ENCODE results near the gene CD81. TPM values are rescaled to one million over a fixed set of nuclear protein-coding genes. Genes with fewer than 3 reads are reported as not detected.
"Not testable (repeated sequence)": the region's sequence is repeated elsewhere in the genome, so short reads cannot be mapped to it uniquely, and the experiment has no call there.

Gene CD81
- total RNA-seq, 4 donors from 2014 or later, result 156 to 406 (median 255) TPM

DNA sequence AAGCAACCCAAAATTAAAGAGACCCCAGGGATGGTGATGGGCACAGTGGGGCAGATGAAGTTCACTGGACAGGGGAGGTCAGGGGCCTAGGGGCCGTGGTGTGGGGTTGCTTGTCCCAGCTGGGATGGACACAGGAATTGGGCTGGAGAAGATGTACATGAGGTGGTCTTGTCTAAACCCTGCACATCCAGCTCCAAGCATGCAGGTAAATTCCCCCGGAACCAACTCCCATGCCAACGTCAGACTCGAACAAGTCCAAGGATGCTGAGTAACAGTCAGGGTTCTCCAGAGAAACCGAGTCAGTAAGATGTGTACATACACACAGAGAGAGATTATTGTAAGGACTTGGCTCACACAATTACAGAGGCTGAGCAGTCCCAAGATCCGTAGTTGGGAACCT is 46.4 kb upstream of the CD81 start:
- no peak overlapping the region for H3K4me3 ChIP-seq
- no peaks in the 10 kb centered on the region for H3K9me3 ChIP-seq
- H3K27me3 ChIP-seq, result no peaks in the 10 kb centered on the region
- 85% methylated on average over 6 of the region's 6 CpGs; no CpG with 5 or more reads in 1 of the 2 donors for WGBS, 2 donors (ENCODE audit: low coverage in 1 of 2)
- intact Hi-C loops (cut with DNase I; ENCODE audit: low total_unique reads), result no loop called here
- H3K36me3 ChIP-seq, result no peaks in the 10 kb centered on the region
- in situ Hi-C loops (cut with MboI; ENCODE audit: low pct_ligation_motif_present in 1 of 4, low pct_unique_long_range_greater_than_20kb in 1 of 4, low sequenced_read_pairs in 3 of 4), result no loop called here
- H3K27ac ChIP-seq, result no peak overlapping the region
- no peaks in the 10 kb centered on the region for H3K4me1 ChIP-seq
- no peak for DNase-seq
- TF ChIP-seq POLR2A (IDR thresholded peaks at IDR 0.05), result no peak
- no peak for TF ChIP-seq EP300 (IDR thresholded peaks at IDR 0.05; ENCODE audit: low read depth)
- no peak for TF ChIP-seq POLR2AphosphoS5 (IDR thresholded peaks at IDR 0.05)
- TF ChIP-seq, protein P1, sequence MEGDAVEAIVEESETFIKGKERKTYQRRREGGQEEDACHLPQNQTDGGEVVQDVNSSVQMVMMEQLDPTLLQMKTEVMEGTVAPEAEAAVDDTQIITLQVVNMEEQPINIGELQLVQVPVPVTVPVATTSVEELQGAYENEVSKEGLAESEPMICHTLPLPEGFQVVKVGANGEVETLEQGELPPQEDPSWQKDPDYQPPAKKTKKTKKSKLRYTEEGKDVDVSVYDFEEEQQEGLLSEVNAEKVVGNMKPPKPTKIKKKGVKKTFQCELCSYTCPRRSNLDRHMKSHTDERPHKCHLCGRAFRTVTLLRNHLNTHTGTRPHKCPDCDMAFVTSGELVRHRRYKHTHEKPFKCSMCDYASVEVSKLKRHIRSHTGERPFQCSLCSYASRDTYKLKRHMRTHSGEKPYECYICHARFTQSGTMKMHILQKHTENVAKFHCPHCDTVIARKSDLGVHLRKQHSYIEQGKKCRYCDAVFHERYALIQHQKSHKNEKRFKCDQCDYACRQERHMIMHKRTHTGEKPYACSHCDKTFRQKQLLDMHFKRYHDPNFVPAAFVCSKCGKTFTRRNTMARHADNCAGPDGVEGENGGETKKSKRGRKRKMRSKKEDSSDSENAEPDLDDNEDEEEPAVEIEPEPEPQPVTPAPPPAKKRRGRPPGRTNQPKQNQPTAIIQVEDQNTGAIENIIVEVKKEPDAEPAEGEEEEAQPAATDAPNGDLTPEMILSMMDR (IDR thresholded peaks at IDR 0.05), result no peak

DNA sequence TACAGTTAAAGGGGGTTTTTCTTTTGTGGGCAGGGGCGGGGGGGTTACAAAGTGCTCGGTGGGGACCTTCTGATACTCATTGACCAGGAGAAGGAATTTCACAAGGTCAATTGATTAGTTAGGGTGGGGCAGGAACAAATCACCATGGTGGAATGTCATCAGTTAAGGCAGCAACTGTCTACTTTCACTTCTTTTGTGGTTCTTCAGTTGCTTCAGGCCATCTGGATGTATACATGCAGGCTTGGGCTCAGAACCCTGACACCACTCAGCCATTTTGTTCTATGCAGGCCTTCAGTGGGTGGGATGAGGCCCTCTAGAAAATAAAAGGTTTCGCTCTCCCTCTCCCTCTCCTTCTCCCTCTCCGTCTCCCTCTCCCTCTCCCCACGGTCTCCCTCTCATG is 45.7 kb upstream of the CD81 start:
- in situ Hi-C loops (cut with MboI; ENCODE audit: low pct_ligation_motif_present in 1 of 4, low pct_unique_long_range_greater_than_20kb in 1 of 4, low sequenced_read_pairs in 3 of 4), result no loop called here
- H3K4me1 ChIP-seq, result no peaks in the 10 kb centered on the region
- no peak overlapping the region for H3K27ac ChIP-seq
- H3K27me3 ChIP-seq, result no peaks in the 10 kb centered on the region
- intact Hi-C loops (cut with DNase I; ENCODE audit: low total_unique reads), result no loop called here
- no peak overlapping the region for H3K4me3 ChIP-seq
- TF ChIP-seq POLR2A (IDR thresholded peaks at IDR 0.05) (no peak), POLR2AphosphoS5 (IDR thresholded peaks at IDR 0.05) (no peak), EP300 (IDR thresholded peaks at IDR 0.05; ENCODE audit: low read depth) (no peak)
- TF ChIP-seq, protein P1 (IDR thresholded peaks at IDR 0.05), result no peak
- DNase-seq, result no peak
- H3K36me3 ChIP-seq, result no peaks in the 10 kb centered on the region
- no peaks in the 10 kb centered on the region for H3K9me3 ChIP-seq
- WGBS, 2 donors (ENCODE audit: low coverage in 1 of 2), result 71 to 75% methylated on average over 1 to 5 of the region's 5 CpGs

DNA sequence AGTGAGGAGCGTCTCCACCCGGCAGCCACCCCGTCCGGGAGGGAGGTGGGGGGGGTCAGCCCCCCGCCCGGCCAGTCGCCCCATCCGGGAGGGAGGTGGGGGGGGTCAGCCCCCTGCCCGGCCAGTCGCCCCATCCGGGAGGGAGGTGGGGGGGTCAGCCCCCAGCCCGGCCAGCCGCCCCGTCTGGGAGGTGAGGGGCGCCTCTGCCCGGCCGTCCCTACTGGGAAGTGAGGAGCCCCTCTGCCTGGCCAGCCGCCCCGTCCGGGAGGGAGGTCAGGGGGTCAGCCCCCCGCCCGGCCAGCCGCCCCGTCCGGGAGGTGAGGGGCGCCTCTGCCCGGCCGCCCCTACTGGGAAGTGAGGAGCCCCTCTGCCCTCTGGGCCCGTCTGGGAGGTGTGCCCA is 44.5 kb upstream of the CD81 start:
- in situ Hi-C loops (cut with MboI; ENCODE audit: low pct_ligation_motif_present in 1 of 4, low pct_unique_long_range_greater_than_20kb in 1 of 4, low sequenced_read_pairs in 3 of 4); H3K27me3 ChIP-seq; intact Hi-C loops (cut with DNase I; ENCODE audit: low total_unique reads); H3K36me3 ChIP-seq; DNase-seq; H3K27ac ChIP-seq; H3K9me3 ChIP-seq; H3K4me3 ChIP-seq; H3K4me1 ChIP-seq: not testable (repeated sequence)
- 92% methylated on average over 7 of the region's 29 CpGs; no CpG with 5 or more reads in 1 of the 2 donors for WGBS, 2 donors (ENCODE audit: low coverage in 1 of 2)

DNA sequence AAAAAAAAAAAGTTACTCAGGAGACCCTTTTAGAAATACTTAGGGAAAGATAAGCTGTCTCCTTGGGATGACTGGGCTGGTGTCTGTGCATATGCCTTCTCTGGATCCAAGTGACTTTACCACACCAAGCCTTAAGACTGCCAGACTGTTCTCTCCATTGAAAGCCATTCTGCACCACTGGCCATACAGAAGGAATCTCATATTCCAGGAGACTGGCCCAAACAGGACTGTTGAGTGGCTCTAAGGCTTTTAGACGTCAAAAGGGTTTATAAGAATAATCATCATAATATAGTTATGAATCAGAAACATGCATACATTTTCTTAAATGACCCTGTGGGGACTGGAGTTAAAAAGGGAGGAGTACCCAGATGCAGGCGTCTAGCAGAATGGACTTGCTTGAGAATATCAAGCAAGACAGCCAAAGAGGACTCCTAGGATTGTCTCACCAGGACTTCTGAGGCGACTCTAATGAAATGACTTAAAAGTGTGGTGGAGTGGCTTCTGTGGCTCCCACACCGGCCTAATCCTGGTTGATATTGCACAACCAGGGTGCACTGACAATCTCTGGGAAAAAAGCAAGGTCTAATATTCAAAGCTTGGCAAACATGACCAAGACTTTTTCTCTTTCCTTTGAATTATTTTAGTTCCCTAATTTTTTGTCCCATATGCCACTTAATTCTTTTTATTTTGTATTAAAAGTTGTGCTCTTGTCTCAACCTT is 43.5 kb upstream of the CD81 start:
- H3K9me3 ChIP-seq; DNase-seq; H3K4me3 ChIP-seq; H3K27me3 ChIP-seq; intact Hi-C loops (cut with DNase I; ENCODE audit: low total_unique reads); H3K36me3 ChIP-seq; in situ Hi-C loops (cut with MboI; ENCODE audit: low pct_ligation_motif_present in 1 of 4, low pct_unique_long_range_greater_than_20kb in 1 of 4, low sequenced_read_pairs in 3 of 4); H3K4me1 ChIP-seq; H3K27ac ChIP-seq: not testable (repeated sequence)
- 80% methylated on average over 2 of the region's 4 CpGs; no CpG with 5 or more reads in 1 of the 2 donors for WGBS, 2 donors (ENCODE audit: low coverage in 1 of 2)

DNA sequence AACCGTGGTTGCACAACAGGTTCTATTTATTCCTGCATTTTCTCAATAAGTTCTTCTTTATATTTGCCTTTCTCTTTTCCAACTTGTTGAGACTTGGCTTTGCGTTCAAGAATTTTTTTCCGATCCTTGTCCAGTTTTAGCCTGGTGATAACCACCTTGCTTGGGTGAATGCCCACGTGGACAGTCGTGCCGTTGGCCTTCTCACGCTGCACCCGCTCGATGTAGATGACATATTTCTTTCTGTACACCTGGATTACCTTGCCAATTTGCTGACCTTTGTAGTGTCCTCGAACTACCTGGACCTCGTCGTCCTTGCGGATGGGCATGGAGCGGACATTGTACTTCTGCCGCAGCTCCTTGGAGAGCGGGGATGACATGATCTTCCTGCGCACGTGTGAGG is 41.8 kb upstream of the CD81 start:
- DNase-seq; H3K27ac ChIP-seq; H3K9me3 ChIP-seq; H3K4me1 ChIP-seq; H3K4me3 ChIP-seq; H3K27me3 ChIP-seq; H3K36me3 ChIP-seq; intact Hi-C loops (cut with DNase I; ENCODE audit: low total_unique reads); in situ Hi-C loops (cut with MboI; ENCODE audit: low pct_ligation_motif_present in 1 of 4, low pct_unique_long_range_greater_than_20kb in 1 of 4, low sequenced_read_pairs in 3 of 4): not testable (repeated sequence)
- 91 to 96% methylated on average over 8 to 18 of the region's 18 CpGs for WGBS, 2 donors (ENCODE audit: low coverage in 1 of 2)

DNA sequence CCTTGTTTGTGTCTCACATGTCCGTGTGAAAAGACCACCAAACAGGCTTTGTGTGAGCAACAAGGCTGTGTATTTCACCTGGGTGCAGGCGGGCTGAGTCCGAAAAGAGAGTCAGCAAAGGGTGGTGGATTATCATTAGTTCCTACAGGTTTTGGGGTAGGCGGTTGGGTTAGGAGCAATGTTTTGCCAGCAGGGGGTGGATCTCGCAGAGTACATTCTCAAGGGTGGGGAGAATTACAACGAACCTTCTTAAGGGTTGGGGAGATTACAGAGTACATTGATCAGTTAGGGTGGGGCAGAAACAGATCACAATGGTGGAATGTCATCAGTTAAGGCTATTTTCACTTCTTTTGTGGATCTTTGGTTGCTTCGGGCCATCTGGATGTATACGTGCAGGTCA is 38.4 kb upstream of the CD81 start:
- 71% methylated on average over 8 of the region's 8 CpGs; no CpG with 5 or more reads in 1 of the 2 donors for WGBS, 2 donors (ENCODE audit: low coverage in 1 of 2)
- H3K4me1 ChIP-seq; H3K36me3 ChIP-seq; H3K4me3 ChIP-seq; DNase-seq; intact Hi-C loops (cut with DNase I; ENCODE audit: low total_unique reads); in situ Hi-C loops (cut with MboI; ENCODE audit: low pct_ligation_motif_present in 1 of 4, low pct_unique_long_range_greater_than_20kb in 1 of 4, low sequenced_read_pairs in 3 of 4); H3K27ac ChIP-seq; H3K9me3 ChIP-seq; H3K27me3 ChIP-seq: not testable (repeated sequence)

Data from transverse colon (tissue), 4 donors.